ENCODE results near the gene ELMOD3. TPM values are rescaled to one million over a fixed set of nuclear protein-coding genes. Genes with fewer than 3 reads are reported as not detected.

The ELMOD3 gene
- total RNA-seq, 1 experiment from 2014 or later = 9.7 TPM

DNA sequence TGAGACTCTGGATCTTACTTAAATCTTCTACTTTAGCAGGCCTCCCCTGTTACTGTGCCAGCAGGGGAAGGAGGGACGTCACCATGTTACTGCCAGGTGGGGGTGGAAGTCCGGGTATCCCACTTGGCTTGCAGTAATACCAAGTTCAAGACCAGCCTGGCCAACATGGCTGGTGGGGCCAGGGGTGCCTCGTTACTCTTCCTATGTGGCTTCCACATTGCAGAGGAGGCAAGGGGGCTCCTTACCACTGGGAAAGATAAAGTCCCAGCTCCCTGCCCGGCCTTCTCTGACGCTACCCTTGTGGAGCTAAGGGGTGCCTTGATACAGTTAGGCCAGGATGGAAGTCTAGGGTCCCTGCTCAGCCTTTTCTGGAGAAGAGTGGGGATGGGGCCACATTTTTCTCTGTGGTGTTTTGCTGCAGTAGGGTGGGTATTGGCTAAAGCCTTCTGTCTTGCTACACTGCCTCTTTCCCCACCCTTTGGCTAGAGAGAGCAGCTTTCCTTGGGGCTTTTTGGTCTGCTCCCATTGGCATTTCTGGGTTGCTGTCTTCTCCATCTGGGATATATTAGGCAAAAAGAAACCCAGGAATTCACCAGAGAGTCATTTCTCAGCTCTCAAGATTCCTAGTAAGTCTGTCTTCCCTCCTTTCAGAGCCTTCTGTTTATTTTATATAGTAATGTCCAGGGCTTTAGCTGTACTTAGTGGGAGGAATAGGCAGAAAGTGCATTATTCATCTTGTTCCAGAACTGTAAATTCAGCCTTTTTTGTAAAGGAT, 21.9 kb downstream of the ELMOD3 start:
- CTCF ChIA-PET = interaction anchor here (1.3 to 2.0 kb wide), 2 partner anchors 15 to 176 kb away, joined by 4 read pairs; no protein-coding TSS in a partner anchor
- Mint-ChIP-seq H3K4me3 (no peak overlapping the region), H3K27me3 (ENCODE audit: low read depth) (no peaks in the 10 kb centered on the region), H3K27ac (no peak overlapping the region), H3K9me3 (peaks cover 19% of the 10 kb centered on the region), H3K36me3 (peaks cover 47% of the 10 kb centered on the region), H3K4me1 (no peaks in the 10 kb centered on the region)
- ATAC-seq (no peak), DNase-seq (ENCODE audit: low spot score) (no peak)
- TF ChIP-seq ZNF263 (CRISPR knock-in tag; IDR thresholded peaks at IDR 0.05; ENCODE audit: low read depth) = no peak
- TF ChIP-seq SMAD3 (CRISPR knock-in tag; IDR thresholded peaks at IDR 0.05; ENCODE audit: borderline replicate concordance) = no peak
- TF ChIP-seq, protein P1, sequence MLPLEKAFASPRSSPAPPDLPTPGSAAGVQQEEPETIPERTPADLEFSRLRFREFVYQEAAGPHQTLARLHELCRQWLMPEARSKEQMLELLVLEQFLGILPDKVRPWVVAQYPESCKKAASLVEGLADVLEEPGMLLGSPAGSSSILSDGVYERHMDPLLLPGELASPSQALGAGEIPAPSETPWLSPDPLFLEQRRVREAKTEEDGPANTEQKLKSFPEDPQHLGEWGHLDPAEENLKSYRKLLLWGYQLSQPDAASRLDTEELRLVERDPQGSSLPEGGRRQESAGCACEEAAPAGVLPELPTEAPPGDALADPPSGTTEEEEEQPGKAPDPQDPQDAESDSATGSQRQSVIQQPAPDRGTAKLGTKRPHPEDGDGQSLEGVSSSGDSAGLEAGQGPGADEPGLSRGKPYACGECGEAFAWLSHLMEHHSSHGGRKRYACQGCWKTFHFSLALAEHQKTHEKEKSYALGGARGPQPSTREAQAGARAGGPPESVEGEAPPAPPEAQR (CRISPR knock-in tag; IDR thresholded peaks at IDR 0.05) = no peak
- TF ChIP-seq NFATC4 (CRISPR knock-in tag; IDR thresholded peaks at IDR 0.05) = no peak
- POLR2A ChIA-PET = no interaction called here

- no peak for TF ChIP-seq JUN (CRISPR knock-in tag; IDR thresholded peaks at IDR 0.05)
- no peak for TF ChIP-seq IRF2 (CRISPR knock-in tag; IDR thresholded peaks at IDR 0.05; ENCODE audit: borderline replicate concordance, low read depth)
- TF ChIP-seq HMGXB4 (CRISPR knock-in tag; IDR thresholded peaks at IDR 0.05) = no peak
- TF ChIP-seq FOXP1 (CRISPR knock-in tag; IDR thresholded peaks at IDR 0.05; ENCODE audit: borderline replicate concordance) = no peak
- no peak for TF ChIP-seq RORB (CRISPR knock-in tag; IDR thresholded peaks at IDR 0.05)
- TF ChIP-seq EMX1 (CRISPR knock-in tag; IDR thresholded peaks at IDR 0.05) = no peak
- TF ChIP-seq, protein P2, sequence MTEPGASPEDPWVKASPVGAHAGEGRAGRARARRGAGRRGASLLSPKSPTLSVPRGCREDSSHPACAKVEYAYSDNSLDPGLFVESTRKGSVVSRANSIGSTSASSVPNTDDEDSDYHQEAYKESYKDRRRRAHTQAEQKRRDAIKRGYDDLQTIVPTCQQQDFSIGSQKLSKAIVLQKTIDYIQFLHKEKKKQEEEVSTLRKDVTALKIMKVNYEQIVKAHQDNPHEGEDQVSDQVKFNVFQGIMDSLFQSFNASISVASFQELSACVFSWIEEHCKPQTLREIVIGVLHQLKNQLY (CRISPR knock-in tag; IDR thresholded peaks at IDR 0.05) = no peak
- Mint-ChIP-seq H3K4me1 (no peaks in the 10 kb centered on the region), H3K4me3 (no peak overlapping the region), H3K27ac (no peak overlapping the region), H3K27me3 (ENCODE audit: low read depth) (no peaks in the 10 kb centered on the region), H3K9me3 (peaks cover 21% of the 10 kb centered on the region), H3K36me3 (peaks cover 50% of the 10 kb centered on the region)
- CTCF ChIA-PET = interaction anchor here (1.3 to 2.0 kb wide), 2 partner anchors 14 to 175 kb away, joined by 4 read pairs; no protein-coding TSS in a partner anchor
- ATAC-seq (no peak), DNase-seq (ENCODE audit: low spot score) (no peak)
- POLR2A ChIA-PET = no interaction called here
These were observed 22.5 kb downstream of the ELMOD3 start for GRCh38 chr2:85377083-85377482.

DNA sequence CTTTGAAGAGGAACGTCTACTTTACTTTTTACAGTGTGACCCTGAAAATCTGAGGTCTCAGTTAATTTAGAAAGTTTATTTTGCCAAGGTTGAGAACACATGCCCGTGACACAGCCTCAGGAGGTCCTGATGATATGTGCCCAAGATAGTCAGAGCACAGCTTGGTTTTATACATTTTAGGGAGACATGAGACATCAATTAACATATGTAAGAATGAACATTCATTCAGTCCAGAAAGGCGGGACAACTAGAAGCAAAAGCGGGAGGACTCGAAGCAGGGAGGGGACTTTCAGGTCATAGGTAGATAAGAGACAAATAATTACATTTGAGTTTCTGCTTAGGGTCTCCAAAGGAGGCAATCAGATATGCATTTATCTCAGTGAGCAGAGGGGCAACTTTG, 23.7 kb downstream of the ELMOD3 start:
- TF ChIP-seq NFE2L1 (CRISPR knock-in tag; IDR thresholded peaks at IDR 0.05) (no peak), E2F5 (CRISPR knock-in tag; IDR thresholded peaks at IDR 0.05) (no peak), TEAD4 (CRISPR knock-in tag; IDR thresholded peaks at IDR 0.05) (no peak), ELF4 (CRISPR knock-in tag; IDR thresholded peaks at IDR 0.05; ENCODE audit: low read depth) (no peak), ZNF532 (CRISPR knock-in tag; IDR thresholded peaks at IDR 0.05; ENCODE audit: borderline replicate concordance) (no peak), RELA (CRISPR knock-in tag; IDR thresholded peaks at IDR 0.05; ENCODE audit: borderline replicate concordance) (no peak), SMAD3 (CRISPR knock-in tag; IDR thresholded peaks at IDR 0.05; ENCODE audit: borderline replicate concordance) (no peak)
- ChIA-PET CTCF (no interaction called here), POLR2A (no interaction called here)
- Mint-ChIP-seq H3K9me3 (peaks cover 21% of the 10 kb centered on the region), H3K27me3 (ENCODE audit: low read depth) (no peaks in the 10 kb centered on the region; the same call in 1 of the 2 replicates), H3K27ac (no peak overlapping the region; the same call in 1 of the 2 replicates), H3K4me1 (no peaks in the 10 kb centered on the region), H3K36me3 (peaks cover 53% of the 10 kb centered on the region), H3K4me3 (no peak overlapping the region)
- no peak for ATAC-seq
- DNase-seq (ENCODE audit: low spot score) = no peak
